GM19025 (cell line): ENCODE data around the gene SSMEM1.
A peak's percentile ranks its signal among the peaks of the same experiment; 100 is the strongest.
"Not testable (repeated sequence)": the region's sequence is repeated elsewhere in the genome, so short reads cannot be mapped to it uniquely, and the experiment has no call there.

Experiments
- ATAC-seq: cut with Tn5 transposase; IDR thresholded peaks from one replicate; pipeline ENCODE4 v1.9.1; 2021; ENCODE audit warnings: mild to moderate bottlenecking, low read depth, moderate library complexity; ENCODE audit not compliant: unreplicated experiment

SSMEM1 gene

DNA sequence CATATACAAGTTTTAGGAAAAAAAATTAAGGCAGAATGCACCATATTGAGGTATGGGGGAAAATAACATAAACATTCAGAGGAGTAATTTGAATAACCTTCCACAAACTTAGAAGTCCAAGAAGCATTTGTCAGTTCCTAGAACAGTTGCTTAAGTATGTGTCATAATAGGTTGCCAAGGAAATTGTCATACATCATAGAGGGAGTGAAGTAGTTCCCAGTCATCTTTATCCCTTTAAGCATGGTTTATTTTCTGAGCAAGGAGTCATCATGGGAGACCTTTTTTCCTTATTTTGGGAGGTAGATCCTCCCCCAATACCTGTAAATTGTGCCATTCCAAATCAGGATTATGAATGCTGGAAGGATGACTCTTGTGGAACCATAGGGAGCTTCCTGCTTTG is at the start of gene SSMEM1:
Gene SSMEM1, plus strand, starts transcription at position 219 of the 400 bp plus-strand sequence. Its CDS starts 51 bp downstream, at position 270.
- ATAC-seq, result no peak

- no peak for ATAC-seq
These were observed 47.6 kb upstream of the SSMEM1 start for GRCh38 chr7:130160023-130160422.

DNA sequence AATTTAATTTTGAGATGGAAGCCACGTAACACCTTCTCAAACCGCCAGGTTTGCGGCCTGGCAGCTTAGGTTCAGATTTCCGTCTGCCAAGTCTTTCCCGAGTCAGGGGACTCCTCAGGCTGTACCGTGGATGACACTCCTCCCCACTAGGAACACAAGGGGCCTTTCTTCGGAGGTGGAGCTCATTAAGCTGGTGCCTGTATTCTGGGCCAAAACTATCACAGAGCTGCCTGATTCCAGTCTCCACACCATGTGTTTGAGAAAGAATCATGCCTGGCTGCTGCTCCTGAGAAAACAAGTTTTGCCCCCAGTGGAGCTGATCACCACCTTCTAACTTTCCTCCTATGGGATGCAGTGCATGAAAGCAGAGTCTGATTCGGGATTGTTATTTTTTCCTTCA is 47.2 kb upstream of the SSMEM1 start:
- no peak for ATAC-seq

GRCh38 chr7:130162196-130162595 is 45.5 kb upstream of the SSMEM1 start:
- no peak for ATAC-seq

DNA sequence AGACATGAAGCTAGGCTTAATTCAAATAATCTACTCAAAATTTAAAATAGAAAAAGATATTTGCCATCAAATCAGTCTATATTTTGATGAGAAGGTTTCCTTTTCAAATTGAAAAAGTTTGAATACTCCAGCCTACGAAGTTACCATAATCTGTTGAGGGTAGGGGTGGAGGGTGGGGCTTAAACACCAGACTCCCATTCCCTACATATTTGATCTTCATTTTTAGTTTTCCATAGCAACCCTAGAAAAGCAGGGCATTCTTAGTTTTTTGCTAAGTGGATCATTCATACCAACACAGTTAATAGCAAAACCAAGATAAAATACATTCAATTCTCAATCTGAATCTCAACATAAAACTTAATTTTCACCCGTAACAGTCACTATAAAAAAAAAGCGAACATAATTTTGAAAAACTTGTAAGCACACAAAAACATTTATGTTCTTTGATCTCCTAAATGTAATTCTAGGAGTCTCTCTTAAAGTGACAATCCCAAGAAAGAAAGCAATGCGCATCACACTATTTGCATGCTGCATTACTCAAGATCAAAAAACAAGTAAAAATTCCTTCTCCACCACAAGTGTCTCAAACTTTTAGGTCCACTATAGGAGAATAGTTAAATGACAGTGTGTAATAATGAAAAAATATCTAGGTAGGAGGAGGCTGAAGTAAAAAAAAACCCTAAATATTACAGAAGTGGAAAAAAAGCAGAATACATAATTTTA is 33.3 kb upstream of the SSMEM1 start:
- ATAC-seq, result no peak

DNA sequence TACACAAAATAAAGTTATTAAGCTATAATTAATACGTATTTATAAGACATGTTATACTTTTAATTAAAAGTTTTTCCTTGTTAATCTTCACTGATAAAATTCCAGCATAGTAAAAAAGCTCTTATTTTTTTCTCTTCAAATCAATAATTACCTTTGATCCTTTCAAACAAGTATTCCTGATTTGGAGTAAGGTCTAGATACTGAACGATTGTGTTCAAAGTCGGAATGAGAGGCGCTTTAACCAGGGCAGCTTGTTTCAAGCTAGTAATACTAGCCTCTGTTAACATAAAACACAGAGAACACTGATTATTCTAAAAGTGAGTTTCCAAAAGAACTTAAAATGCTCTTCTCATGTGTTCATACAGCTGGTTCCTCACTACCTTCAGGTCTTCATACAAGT is 29.4 kb upstream of the SSMEM1 start:
- ATAC-seq, result no peak

- no peak for ATAC-seq
These were observed 28.0 kb upstream of the SSMEM1 start for GRCh38 chr7:130179631-130180030.

GRCh38 chr7:130180571-130181262 is 26.9 kb upstream of the SSMEM1 start:
- no peak for ATAC-seq

DNA sequence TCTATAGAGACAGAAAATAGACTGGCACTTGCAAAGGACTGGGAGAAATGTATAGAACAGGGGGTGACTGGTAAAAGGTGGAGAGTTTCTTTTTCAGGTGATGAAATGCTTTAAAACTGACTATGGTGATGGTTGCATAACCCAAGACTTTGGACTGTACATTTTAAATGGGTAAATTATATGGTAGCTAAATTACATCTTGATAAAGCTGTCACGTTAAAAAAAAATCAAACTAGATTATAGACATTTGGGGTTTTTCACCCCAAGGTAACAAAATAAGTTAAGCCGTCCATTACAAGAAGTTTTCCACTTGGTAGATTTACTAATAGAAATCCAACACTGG is 26.4 kb upstream of the SSMEM1 start:
- ATAC-seq, result no peak

DNA sequence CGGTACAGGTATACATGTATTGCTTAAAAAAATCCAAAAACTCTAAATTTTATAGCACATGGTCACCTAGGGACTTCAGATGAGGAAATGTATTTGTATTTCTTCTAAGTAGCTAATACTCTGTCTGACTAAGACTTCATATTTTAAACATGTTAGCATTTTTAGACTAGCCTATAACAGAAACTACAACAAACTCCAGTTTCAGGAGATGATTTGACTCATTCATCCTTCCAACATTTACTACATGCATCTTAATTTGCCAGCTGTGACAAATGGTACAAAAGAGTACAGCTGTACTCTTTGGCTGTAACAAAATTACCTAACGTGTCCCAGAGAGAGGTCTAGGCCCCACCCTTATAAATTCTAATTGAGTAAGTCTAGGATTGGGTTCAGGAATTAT is 24.7 kb upstream of the SSMEM1 start:
- ATAC-seq, result peak; percentile 80

DNA sequence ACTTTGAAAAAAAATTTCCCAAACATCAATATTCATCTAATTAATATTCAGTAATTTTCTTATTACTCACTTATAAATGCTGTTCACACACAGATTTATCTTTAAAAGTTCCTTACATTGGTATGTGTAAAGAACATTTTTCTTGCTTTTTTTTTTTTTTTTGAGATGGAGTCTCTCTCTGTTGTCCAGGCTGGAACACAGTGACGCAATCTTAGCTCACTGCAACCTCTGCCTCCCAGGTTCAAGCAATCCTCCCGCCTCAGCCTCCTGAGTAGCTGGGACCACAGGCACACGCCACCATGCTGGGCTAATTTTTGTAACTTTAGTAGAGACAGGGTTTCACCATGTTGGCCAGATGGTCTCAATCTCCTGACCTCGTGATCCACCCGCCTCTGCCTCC is 23.3 kb upstream of the SSMEM1 start:
- not testable (repeated sequence) for ATAC-seq

DNA sequence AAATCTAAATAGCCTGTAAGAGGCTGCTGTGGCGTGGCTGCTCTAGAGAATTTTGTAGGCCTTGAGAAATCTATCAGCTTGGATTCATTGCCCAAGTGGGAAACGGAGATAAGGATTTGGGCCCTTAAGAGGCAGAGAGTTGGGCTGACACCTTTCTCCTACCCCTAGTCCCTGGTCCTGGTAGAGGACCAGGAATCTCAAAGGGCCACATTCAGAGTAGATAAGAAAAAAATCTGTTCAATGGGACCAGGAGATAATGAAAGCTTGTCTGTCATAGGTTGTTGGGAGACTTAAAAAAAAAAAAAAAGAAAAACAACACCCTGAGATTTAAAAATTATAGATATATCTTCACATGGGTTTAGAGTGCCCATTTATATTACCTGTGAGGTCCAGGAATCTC is 20.3 kb upstream of the SSMEM1 start:
- ATAC-seq, result no peak

DNA sequence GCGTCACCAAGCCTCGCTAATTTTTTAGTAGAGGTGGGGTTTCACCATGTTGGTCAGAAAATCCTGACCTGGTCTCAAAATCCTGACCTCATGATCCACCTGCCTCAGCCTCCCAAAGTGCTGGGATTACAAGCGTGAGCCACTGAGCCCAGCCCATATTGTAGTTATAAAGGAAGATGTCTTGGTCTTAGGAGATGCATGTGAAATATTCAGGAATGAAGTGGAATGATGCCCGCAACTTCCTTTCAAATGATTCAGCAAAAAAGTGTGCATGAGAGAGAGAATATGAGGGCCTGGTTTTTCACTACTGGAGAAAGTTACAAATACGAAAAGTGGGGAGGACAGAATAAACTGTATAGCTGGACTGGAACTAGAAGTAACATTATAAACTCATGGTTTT is 18.3 kb upstream of the SSMEM1 start:
- no peak for ATAC-seq

DNA sequence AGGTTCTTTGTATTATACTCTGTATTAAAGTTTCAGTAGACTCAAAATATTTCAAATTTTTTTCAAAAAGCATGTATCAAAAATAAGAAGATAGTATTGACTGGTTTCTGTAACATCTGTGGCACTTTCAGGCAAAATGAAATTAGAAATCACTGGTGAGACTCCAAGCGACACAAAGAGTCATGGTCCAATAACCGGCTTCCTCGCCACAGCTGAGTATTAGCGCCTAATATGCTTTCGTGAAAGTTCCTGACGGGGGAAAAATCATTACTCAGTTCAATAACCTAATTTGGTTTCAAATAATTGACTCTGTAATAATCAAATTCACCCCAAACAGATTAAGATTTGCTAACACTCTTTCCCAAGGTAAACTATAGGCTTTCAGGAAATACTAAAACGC is 15.9 kb upstream of the SSMEM1 start:
- no peak for ATAC-seq

DNA sequence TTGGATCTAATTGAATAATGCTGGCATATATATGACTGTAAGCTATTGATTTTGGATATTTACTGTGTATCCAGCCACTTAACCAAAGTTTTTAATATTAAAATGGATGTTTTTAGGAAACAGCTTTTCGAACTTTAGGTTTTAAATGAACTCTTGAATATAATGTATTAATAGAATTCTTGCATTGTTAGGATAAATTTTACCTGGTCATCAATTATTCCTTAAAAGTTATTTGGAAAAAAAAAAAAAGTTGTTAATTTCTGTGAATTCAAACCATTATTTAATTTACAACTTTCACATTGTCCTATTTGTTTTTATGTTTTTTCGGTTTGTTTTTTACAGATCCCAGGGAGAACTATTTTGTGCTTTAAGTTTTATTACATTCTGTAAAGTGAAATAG is 12.3 kb upstream of the SSMEM1 start:
- ATAC-seq, result no peak

- ATAC-seq, result no peak
These were observed 11.2 kb upstream of the SSMEM1 start for GRCh38 chr7:130196476-130196875.

DNA sequence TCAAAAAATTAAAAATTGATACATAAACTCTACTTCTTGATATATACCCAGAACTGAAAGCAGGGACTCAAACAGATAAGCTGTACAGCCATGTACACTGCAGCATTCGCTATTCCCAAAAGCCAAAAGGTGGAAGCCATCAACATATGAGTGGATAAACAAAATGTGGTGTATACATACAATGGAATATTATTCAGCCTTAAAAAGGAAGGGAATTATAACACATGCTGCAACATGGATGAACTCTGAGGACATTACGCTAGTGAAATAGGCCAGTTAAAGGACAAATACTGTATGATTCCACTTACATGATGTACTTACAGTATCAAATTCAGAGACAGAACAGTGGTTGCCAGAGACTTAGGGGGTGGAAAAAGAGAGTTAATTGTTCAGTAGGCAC is 10.6 kb upstream of the SSMEM1 start:
- no peak for ATAC-seq

DNA sequence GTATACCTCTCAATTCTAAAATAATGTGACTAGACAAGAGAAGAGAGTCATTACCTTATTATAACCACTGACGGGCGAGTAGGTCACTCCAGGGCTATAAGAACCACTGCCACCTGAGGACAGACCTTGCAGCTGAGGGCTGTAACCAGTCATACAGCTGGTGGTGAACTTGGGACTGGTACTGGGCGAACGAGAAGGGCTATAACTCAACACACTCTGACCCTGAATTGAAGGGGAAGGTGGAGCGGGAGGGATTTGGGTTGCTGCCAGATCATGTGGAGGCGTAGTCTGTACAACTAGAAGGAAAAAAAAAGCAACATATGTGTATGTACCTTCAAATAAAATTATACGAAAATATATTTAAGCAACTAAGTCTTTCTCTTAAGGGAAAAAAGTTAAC is 5.9 kb upstream of the SSMEM1 start:
- ATAC-seq, result no peak

DNA sequence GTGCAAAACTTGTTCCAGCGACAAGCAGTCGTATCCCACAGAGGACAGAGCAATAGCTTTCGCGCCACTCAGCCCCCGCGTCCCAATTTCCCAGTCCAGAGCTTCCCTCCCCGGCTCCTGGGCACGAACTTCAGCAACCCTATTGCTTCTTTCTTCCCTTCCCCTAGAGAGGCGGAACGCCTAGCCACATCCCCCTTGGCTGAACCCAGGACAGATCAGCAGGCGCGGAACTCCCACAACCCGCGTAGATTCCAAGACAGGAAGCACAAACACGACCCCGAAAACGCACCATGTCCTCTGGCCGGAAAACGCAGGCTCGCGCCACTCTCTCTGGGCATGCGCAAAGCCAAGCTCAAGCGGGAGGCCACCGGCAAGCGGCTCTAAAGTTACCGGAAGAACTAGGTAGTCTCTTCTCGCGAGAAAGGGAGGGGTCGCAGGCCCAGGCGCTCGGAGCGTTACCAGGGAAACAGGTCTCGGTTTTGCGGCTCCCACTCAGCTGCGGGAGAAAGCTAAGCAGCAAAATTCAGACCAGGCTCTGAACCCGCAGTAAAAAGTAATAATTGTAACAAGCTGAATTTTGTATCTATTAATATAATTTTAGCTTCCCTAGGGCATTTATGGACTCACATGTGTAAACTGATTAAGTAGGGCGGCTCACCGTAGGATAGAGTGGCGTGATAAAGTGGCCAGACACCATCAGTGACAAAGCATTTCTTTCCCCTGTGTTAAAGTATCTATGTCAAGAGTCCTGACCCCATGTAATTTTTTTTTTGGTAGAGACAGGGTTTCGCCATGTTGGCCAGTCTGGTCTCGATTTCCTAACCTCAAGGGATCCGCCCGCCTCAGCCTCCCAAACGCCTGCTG is 2.3 kb upstream of the SSMEM1 start, which contains the start of gene TMEM209:
Gene TMEM209, minus strand, starts transcription at position 323 of the 864 bp plus-strand sequence. Its CDS starts 31 bp downstream, at position 292.
- ATAC-seq, result peak; percentile 99

DNA sequence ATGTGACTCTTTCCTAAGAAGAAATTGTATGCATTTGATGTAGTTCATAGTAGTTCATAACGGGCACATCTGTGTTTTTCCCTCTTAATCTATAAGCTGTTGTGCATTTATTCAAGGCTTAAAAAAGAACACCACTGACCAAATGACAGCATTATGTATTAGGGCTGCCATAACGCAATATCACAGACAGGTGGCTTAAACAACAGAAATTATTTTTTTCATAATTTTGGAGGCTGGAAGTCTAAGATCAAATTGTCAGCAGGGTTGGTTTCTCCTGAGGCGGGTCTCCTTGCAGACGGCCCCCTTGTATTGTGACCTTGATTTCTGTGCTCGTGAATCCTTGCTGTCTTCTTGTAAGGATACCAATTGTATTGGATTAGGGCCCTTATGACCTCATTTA is 627 bp upstream of the SSMEM1 start:
- no peak for ATAC-seq

- no peak for ATAC-seq
These were observed 856 bp downstream of the SSMEM1 start for GRCh38 chr7:130208516-130208915.
